Keratinocyte (primary cell): ENCODE measurements around the gene GRAMD1C. TPM values are rescaled to one million over a fixed set of nuclear protein-coding genes. Genes with fewer than 3 reads are reported as not detected.
A peak's percentile ranks its signal among the peaks of the same experiment; 100 is the strongest.

Experiments
- DNase-seq: peaks from one replicate; pipeline ENCODE4 v3.0.0-alpha.2; 2011; ENCODE audit warnings: low read depth, missing footprints, low spot score
- FAIRE-seq: peaks from 2 replicates; lab custom pipeline; 2011; peaks lifted over from hg19 to GRCh38; lab: Jason Lieb, UNC
- H2AFZ ChIP-seq: 2 replicates; pipeline ENCODE4 v1.6.0; 2012; ENCODE audit warnings: low read length, control low read depth, inconsistent platforms; ENCODE audit not compliant: control insufficient read depth
- H3K27ac ChIP-seq: 2 replicates; pipeline ENCODE4 v1.5.1; 2011; ENCODE audit warnings: low read length; ENCODE audit not compliant: control insufficient read depth, insufficient read depth
- H3K27me3 ChIP-seq: 3 replicates; pipeline ENCODE4 v1.6.0; 2011; ENCODE audit warnings: low read length; ENCODE audit not compliant: control insufficient read depth, insufficient read depth; ENCODE audit errors: extremely low read depth
- H3K36me3 ChIP-seq, 2 experiments: 2 replicates in 1 of 2; 3 replicates in 1 of 2; pipeline ENCODE4 v1.5.1; 2011; ENCODE audit warnings: low read length in 2 of 2, mild to moderate bottlenecking in 1 of 2; ENCODE audit not compliant: control insufficient read depth in 2 of 2, insufficient read depth in 2 of 2; ENCODE audit errors: extremely low read depth in 1 of 2
- H3K4me1 ChIP-seq: 3 replicates; pipeline ENCODE4 v1.5.1; 2011; ENCODE audit warnings: low read length; ENCODE audit not compliant: control insufficient read depth, insufficient read depth; ENCODE audit errors: extremely low read depth
- H3K4me2 ChIP-seq: 3 replicates; pipeline ENCODE4 v1.6.0; 2011; ENCODE audit warnings: low read depth, low read length; ENCODE audit not compliant: control insufficient read depth, insufficient read depth; ENCODE audit errors: extremely low read depth
- H3K4me3 ChIP-seq, 3 experiments: fragments of 200-600 bp in 1 of 3; sonication (generic) in 1 of 3; 2 replicates in 2 of 3; 3 replicates in 1 of 3; pipeline ENCODE4 v1.5.1; 2011 to 2016; ENCODE audit warnings: low read length in 3 of 3, mild to moderate bottlenecking in 3 of 3, control low read depth in 2 of 3, inconsistent platforms in 1 of 3, low read depth in 1 of 3, mixed read lengths in 1 of 3, mixed run types in 1 of 3, moderate library complexity in 1 of 3; ENCODE audit not compliant: control insufficient read depth in 2 of 3, insufficient read depth in 2 of 3; ENCODE audit errors: extremely low read depth in 1 of 3
- H3K79me2 ChIP-seq: 2 replicates; pipeline ENCODE4 v1.6.0; 2012; ENCODE audit warnings: low read length; ENCODE audit not compliant: control insufficient read depth, insufficient read depth
- H3K9ac ChIP-seq: 3 replicates; pipeline ENCODE4 v1.6.0; 2011; ENCODE audit warnings: low read length; ENCODE audit not compliant: control insufficient read depth, insufficient read depth; ENCODE audit errors: extremely low read depth
- H3K9me1 ChIP-seq: 3 replicates; pipeline ENCODE4 v1.6.0; 2011; ENCODE audit warnings: low read length; ENCODE audit not compliant: control insufficient read depth, insufficient read depth; ENCODE audit errors: extremely low read depth
- H3K9me3 ChIP-seq: 2 replicates; pipeline ENCODE4 v1.5.1; 2012; ENCODE audit warnings: low read depth, low read length; ENCODE audit not compliant: control insufficient read depth
- H4K20me1 ChIP-seq: 3 replicates; pipeline ENCODE4 v1.6.0; 2011; ENCODE audit warnings: low read length; ENCODE audit not compliant: control insufficient read depth, insufficient read depth; ENCODE audit errors: extremely low read depth
- CTCF ChIP-seq, 3 experiments: IDR thresholded peaks in 1 of 3; conservative IDR thresholded peaks in 1 of 3; optimal IDR thresholded peaks in 1 of 3; 2 replicates in 2 of 3; 3 replicates in 1 of 3; pipeline versions ENCODE3 to v1.5.1; 2011; ENCODE audit warnings: low read length in 3 of 3, mild to moderate bottlenecking in 3 of 3, moderate library complexity in 2 of 3, control low read depth in 1 of 3, inconsistent platforms in 1 of 3; ENCODE audit not compliant: insufficient read depth in 2 of 3; ENCODE audit errors: extremely low read depth in 1 of 3
- EZH2 ChIP-seq: IDR thresholded peaks from one replicate; pipeline ENCODE4 v1.6.1; 2012; ENCODE audit warnings: inconsistent platforms, mild to moderate bottlenecking, low read length, moderate library complexity
- dilution Hi-C: fragments of 300-500 bp; cut with MboI; formaldehyde crosslinking; loops from one replicate; pipeline ENCODE4 v1.7.0; 2020; ENCODE audit warnings: low sequenced_read_pairs; ENCODE audit not compliant: extremely low pct_ligation_motif_present
- polyA plus RNA-seq, 5 experiments: library from polyadenylated mRNA; depleted of rRNA in 3 of 5; stranded (reverse) in 3 of 5; stranded (forward) in 1 of 5; unstranded in 1 of 5; fragments of >200 nt; gene quantifications; 1 replicate in 1 of 5; 2 replicates in 3 of 5; 3 replicates in 1 of 5; pipeline versions ENCODE4 v1.2.1 to v1.2.3, GENCODE V29; 2011 to 2012; ENCODE audit warnings: missing spikeins in 2 of 5, low read depth in 1 of 5, low replicate concordance in 1 of 5

Gene GRAMD1C
- polyA plus RNA-seq, 1 donor (not counting 4 experiments of a cell fraction or from before 2014, with no cell fraction given) = 2.7 TPM

- dilution Hi-C loops = no loop called here
- Histone ChIP-seq H3K79me2 (no peaks in the 10 kb centered on the region), H3K4me2 (no peak overlapping the region), H4K20me1 (no peaks in the 10 kb centered on the region), H3K4me1 (peaks cover 9% of the 10 kb centered on the region), H3K9me3 (no peaks in the 10 kb centered on the region), H3K9me1 (no peaks in the 10 kb centered on the region), H3K27me3 (no peaks in the 10 kb centered on the region), H3K27ac (no peak overlapping the region), H3K4me3 (no peak overlapping the region), H3K36me3 (no peaks in the 10 kb centered on the region), H3K9ac (no peak overlapping the region), H2AFZ (peak overlapping the region; percentile 49)
- FAIRE-seq (no peak), DNase-seq (no peak)
- TF ChIP-seq CTCF (optimal IDR thresholded peaks at IDR 0.05 in 1 of 3, IDR thresholded peaks at IDR 0.05 in 1 of 3, conservative IDR thresholded peaks at IDR 0.05 in 1 of 3; ENCODE audit: extremely low read depth in 1 of 3, insufficient read depth in 2 of 3, low read length in 3 of 3) (no peak), EZH2 (no peak)
Measured at GRCh38 chr3:113910966-113911365, 72.4 kb downstream of the GRAMD1C start.

GRCh38 chr3:113912552-113913236, 74.1 kb downstream of the GRAMD1C start:
- H3K4me1 ChIP-seq = peaks cover 9% of the 10 kb centered on the region
- H3K9me1 ChIP-seq = no peaks in the 10 kb centered on the region
- H3K79me2 ChIP-seq = no peaks in the 10 kb centered on the region
- no peak overlapping the region for H3K9ac ChIP-seq
- H3K36me3 ChIP-seq = no peaks in the 10 kb centered on the region
- H3K27ac ChIP-seq = no peak overlapping the region
- no peak overlapping the region for H3K4me3 ChIP-seq
- DNase-seq (peak; percentile 50), FAIRE-seq (peak; percentile 79)
- dilution Hi-C loops = no loop called here
- no peaks in the 10 kb centered on the region for H3K9me3 ChIP-seq
- TF ChIP-seq EZH2 (no peak), CTCF (optimal IDR thresholded peaks at IDR 0.05 in 1 of 3, IDR thresholded peaks at IDR 0.05 in 1 of 3, conservative IDR thresholded peaks at IDR 0.05 in 1 of 3; ENCODE audit: extremely low read depth in 1 of 3, insufficient read depth in 2 of 3, low read length in 3 of 3) (peak; percentile 51 to 72 (median 69))
- no peaks in the 10 kb centered on the region for H4K20me1 ChIP-seq
- H3K4me2 ChIP-seq = peak overlapping the region; percentile 39
- peak overlapping the region; percentile 5 for H2AFZ ChIP-seq
- no peaks in the 10 kb centered on the region for H3K27me3 ChIP-seq
